ENCODE results near the gene DYNC1H1.

The DYNC1H1 gene

DNA sequence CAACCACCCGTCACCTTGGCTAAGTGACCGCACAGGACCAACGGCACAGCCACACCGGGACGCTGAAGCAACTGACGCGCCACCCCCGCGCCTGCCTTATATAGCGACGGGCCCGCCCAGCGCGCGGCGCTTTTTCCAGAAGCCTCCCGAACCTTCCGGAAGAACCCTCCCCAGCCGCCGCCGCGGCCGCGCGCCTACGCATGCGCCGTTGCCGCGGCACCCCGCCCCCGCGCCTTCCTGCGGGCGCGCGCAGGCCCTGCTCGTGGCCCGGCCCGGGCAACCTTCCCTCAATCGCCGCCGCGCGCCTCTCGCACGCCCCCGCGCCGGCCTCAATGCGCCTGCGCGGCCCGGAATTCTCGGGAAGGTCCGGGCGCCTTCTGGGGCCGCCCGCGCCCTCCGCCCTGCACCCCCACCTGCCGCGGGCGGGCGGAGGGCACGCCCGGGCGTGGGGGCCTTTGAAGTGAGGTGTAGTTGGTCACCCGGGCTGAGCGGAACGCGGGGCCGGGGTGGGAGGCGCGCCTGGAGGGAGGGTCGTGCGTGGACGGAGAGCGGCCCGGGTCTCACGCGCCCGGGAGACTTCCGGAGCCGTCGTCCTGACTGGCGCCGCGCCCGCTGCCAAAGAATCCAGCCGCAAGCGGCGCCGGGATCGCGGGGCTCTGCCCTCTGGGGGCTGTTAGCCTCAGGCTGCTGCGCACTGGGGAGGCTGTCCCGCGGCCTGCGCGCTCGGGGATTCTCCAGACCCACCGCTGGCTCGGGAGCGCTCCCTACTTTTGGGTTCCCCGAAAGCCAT lies 122.8 kb downstream of the DYNC1H1 start, which contains the start of gene HSP90AA1:
TSS of gene HSP90AA1 (minus strand) at position 73 of the 790 bp plus-strand sequence. CDS start 666 bp downstream, outside the sequence.
- DNase-seq (ENCODE audit: extremely low read depth, insufficient read length) = peak; percentile 98
- peaks cover 11% of the 10 kb centered on the region for H3K36me3 ChIP-seq (ENCODE audit: control insufficient read depth, insufficient read depth, low read length)
- H3K4me3 ChIP-seq (replicated peaks; ENCODE audit: low read depth, low read length) = peak within 1 kb of the TSS; percentile 85
- no peaks in the 10 kb centered on the region for H3K27me3 ChIP-seq (replicated peaks; ENCODE audit: control insufficient read depth, insufficient read depth, low read length)
- peak; percentile 6 for TF ChIP-seq CTCF (IDR thresholded peaks at IDR 0.05; ENCODE audit: insufficient read depth, low read length, poor library complexity, severe bottlenecking)

- DNase-seq (ENCODE audit: extremely low read depth, insufficient read length) = no peak
- H3K4me3 ChIP-seq (replicated peaks; ENCODE audit: low read depth, low read length) = peak overlapping the region; percentile 67
- H3K27me3 ChIP-seq (replicated peaks; ENCODE audit: control insufficient read depth, insufficient read depth, low read length) = no peaks in the 10 kb centered on the region
- peaks cover 11% of the 10 kb centered on the region for H3K36me3 ChIP-seq (ENCODE audit: control insufficient read depth, insufficient read depth, low read length)
- no peak for TF ChIP-seq CTCF (IDR thresholded peaks at IDR 0.05; ENCODE audit: insufficient read depth, low read length, poor library complexity, severe bottlenecking)
These were observed 123.3 kb downstream of the DYNC1H1 start for GRCh38 chr14:102087762-102088011.

GRCh38 chr14:102088012-102088792 lies 123.8 kb downstream of the DYNC1H1 start:
- TF ChIP-seq CTCF (IDR thresholded peaks at IDR 0.05; ENCODE audit: insufficient read depth, low read length, poor library complexity, severe bottlenecking) = no peak
- peak; percentile 80 for DNase-seq (ENCODE audit: extremely low read depth, insufficient read length)
- Histone ChIP-seq H3K36me3 (ENCODE audit: control insufficient read depth, insufficient read depth, low read length) (peaks cover 11% of the 10 kb centered on the region), H3K4me3 (replicated peaks; ENCODE audit: low read depth, low read length) (peak overlapping the region; percentile 67), H3K27me3 (replicated peaks; ENCODE audit: control insufficient read depth, insufficient read depth, low read length) (no peaks in the 10 kb centered on the region)

DNA sequence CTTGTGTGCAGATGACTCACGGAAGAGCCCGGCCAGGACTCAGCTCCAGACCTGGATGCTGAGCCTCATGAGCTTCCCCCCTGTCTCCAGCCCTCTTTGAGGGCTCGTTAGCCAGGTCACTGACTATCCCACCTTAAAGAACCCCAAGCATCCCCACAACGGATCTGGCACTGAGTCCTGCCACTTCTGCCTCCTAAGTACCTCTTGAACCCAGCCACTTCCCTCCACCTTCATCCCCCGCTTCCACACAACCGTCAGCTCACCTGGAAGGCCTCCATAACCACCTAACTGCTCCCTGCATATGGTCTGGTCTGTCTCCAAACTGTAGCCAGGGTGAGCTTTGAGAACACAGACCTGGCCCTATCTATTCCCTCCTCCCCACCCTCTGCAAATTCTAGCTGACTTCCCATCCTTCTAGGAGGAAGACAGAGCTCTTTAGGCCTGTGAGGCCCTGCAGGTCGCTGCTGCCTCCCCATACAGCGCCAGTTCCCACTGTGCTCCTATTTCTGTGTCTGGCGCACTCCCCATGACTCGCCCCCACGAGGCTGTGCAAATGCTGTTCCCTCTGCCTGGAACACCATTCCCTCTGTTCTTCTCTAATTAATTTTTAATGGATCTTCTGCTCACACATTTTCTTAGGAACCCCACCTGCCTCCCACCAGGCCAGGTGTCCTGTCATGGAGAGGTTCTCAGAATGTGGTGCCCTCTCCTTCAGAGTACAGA lies 125.4 kb downstream of the DYNC1H1 start:
- H3K36me3 ChIP-seq (ENCODE audit: control insufficient read depth, insufficient read depth, low read length) = peaks cover 7% of the 10 kb centered on the region
- no peaks in the 10 kb centered on the region for H3K27me3 ChIP-seq (replicated peaks; ENCODE audit: control insufficient read depth, insufficient read depth, low read length)
- TF ChIP-seq CTCF (IDR thresholded peaks at IDR 0.05; ENCODE audit: insufficient read depth, low read length, poor library complexity, severe bottlenecking) = no peak
- H3K4me3 ChIP-seq (replicated peaks; ENCODE audit: low read depth, low read length) = no peak overlapping the region
- no peak for DNase-seq (ENCODE audit: extremely low read depth, insufficient read length)

DNA sequence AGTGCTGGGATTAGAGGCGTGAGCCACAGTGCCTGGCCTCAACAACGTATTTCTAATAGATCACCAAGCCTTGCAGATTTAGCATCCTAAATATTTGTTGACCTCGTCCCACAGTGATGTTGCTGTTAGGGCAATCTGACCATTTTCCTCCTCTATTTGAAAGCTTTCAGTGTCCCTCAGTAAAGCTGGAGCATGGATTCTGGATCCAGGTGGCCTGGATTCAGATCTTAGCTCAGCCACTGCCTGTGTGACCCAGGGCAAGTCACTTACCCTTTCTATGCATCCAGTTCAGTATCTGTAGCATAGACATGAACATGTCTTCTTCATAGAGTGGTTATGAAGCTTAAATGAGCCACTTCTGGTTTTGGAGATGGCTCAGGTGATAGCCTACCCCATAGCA lies 126.3 kb downstream of the DYNC1H1 start:
- H3K4me3 ChIP-seq (replicated peaks; ENCODE audit: low read depth, low read length) = no peak overlapping the region
- TF ChIP-seq CTCF (IDR thresholded peaks at IDR 0.05; ENCODE audit: insufficient read depth, low read length, poor library complexity, severe bottlenecking) = no peak
- H3K27me3 ChIP-seq (replicated peaks; ENCODE audit: control insufficient read depth, insufficient read depth, low read length) = no peaks in the 10 kb centered on the region
- no peak for DNase-seq (ENCODE audit: extremely low read depth, insufficient read length)
- H3K36me3 ChIP-seq (ENCODE audit: control insufficient read depth, insufficient read depth, low read length) = no peaks in the 10 kb centered on the region

Measured in GM06990 (cell line).